SU-DHL-6 (cell line): ENCODE data around the gene KHK.

Experiments
- CTCF ChIP-seq: fragments of 200-600 bp; sonication (generic); IDR thresholded peaks from one replicate; pipeline ENCODE4 v1.5.1; 2017; ENCODE audit warnings: antibody characterized with exemption, mild to moderate bottlenecking, low read length, moderate library complexity; ENCODE audit not compliant: insufficient read depth, poor library complexity, severe bottlenecking
- EZH2phosphoT487 ChIP-seq: fragments of 200-600 bp; sonication (generic), shearing (Covaris generic); conservative IDR thresholded peaks from 2 replicates; pipeline ENCODE4 v1.6.1; 2018; ENCODE audit warnings: mild to moderate bottlenecking, antibody characterized with exemption, low read length, moderate library complexity, mixed read lengths

GRCh38 chr2:27130396-27130795 is 43.8 kb downstream of the KHK start:
- TF ChIP-seq CTCF, result no peak
- no peak for TF ChIP-seq EZH2phosphoT487
